HepG2 (cell line): ENCODE results near the gene ARHGAP10. TPM values are rescaled to one million over a fixed set of nuclear protein-coding genes. Genes with fewer than 3 reads are reported as not detected.

ENCODE experiments used
- ATAC-seq: fragments of 200-7000 bp; cut with Tn5 transposase; 3 replicates; pipeline ENCODE4 v1.9.1; 2020; ENCODE audit warnings: mild to moderate bottlenecking, moderate library complexity
- BruUV-seq: library from RNA; stranded (reverse); fragments of 400-500 nt; replicated peaks from 2 replicates; lab custom pipeline; 2021; lab: Mats Ljungman, UMichigan
- CTCF ChIA-PET: fragments of 300-600 bp; formaldehyde crosslinking; extraction: SDS; loops from one replicate; lab custom pipeline; 2021; ENCODE audit warnings: low total read pairs, inconsistent platforms, low intra/inter-chr PET ratio; lab: Yijun Ruan, JAX
- POLR2A ChIA-PET: fragments of 350-600 bp; sonication (Branson Sonifier 250); formaldehyde crosslinking; loops from one replicate; lab custom pipeline; 2020; ENCODE audit warnings: antibody characterized with exemption, inconsistent platforms; lab: Yijun Ruan, JAX
- DNase-seq: peaks from one replicate; pipeline ENCODE4 v3.0.0-alpha.2; 2015; ENCODE audit warnings: low spot score
- FAIRE-seq: peaks from 3 replicates; lab custom pipeline; 2011; peaks lifted over from hg19 to GRCh38; lab: Jason Lieb, UNC
- H2AFZ ChIP-seq: one replicate; pipeline ENCODE4 v1.6.1; 2011; ENCODE audit warnings: low read length, inconsistent platforms
- H3K27ac ChIP-seq: fragments of 300-600 bp; 3 replicates; pipeline ENCODE4 v1.8.0; 2011; ENCODE audit warnings: mixed run types, mild to moderate bottlenecking, mixed read lengths, low read length, inconsistent platforms; ENCODE audit not compliant: insufficient read depth; ENCODE audit errors: extremely low read length
- H3K27me3 ChIP-seq, 2 experiments: fragments of 200-600 bp in 1 of 2; 2 replicates in 1 of 2; 3 replicates in 1 of 2; pipeline versions ENCODE4 v1.6.0 to v1.8.0; 2011; ENCODE audit warnings: low read length in 2 of 2, mild to moderate bottlenecking in 2 of 2, moderate library complexity in 2 of 2, inconsistent platforms in 1 of 2; ENCODE audit not compliant: insufficient read depth in 2 of 2, control insufficient read depth in 1 of 2
- H3K36me3 ChIP-seq, 2 experiments: fragments of 200-600 bp in 1 of 2; replicated peaks in 1 of 2; 2 replicates in 1 of 2; 3 replicates in 1 of 2; pipeline versions ENCODE4 v1.5.1 to v1.8.0; 2011; ENCODE audit warnings: low read length in 2 of 2, inconsistent platforms in 1 of 2; ENCODE audit not compliant: insufficient read depth in 2 of 2, control insufficient read depth in 1 of 2
- H3K4me1 ChIP-seq: 2 replicates; pipeline ENCODE4 v1.5.1; 2012; ENCODE audit warnings: low read length, inconsistent platforms; ENCODE audit not compliant: insufficient read depth
- H3K4me2 ChIP-seq: 2 replicates; pipeline ENCODE4 v1.6.0; 2011; ENCODE audit warnings: low read depth, low read length, inconsistent platforms
- H3K4me3 ChIP-seq, 3 experiments: fragments of 200-600 bp in 1 of 3; sonication (generic), shearing (Covaris generic) in 1 of 3; replicated peaks in 1 of 3; 2 replicates each; pipeline ENCODE4 v1.5.1; 2011 to 2016; ENCODE audit warnings: low read length in 3 of 3, inconsistent platforms in 2 of 3, low read depth in 2 of 3, mild to moderate bottlenecking in 2 of 3, control low read depth in 1 of 3, mixed read lengths in 1 of 3; ENCODE audit not compliant: insufficient read depth in 1 of 3
- H3K79me2 ChIP-seq: one replicate; pipeline ENCODE4 v1.6.1; 2011; ENCODE audit warnings: low read length, inconsistent platforms; ENCODE audit not compliant: insufficient read depth
- H3K9ac ChIP-seq: 2 replicates; pipeline ENCODE4 v1.6.0; 2011; ENCODE audit warnings: mild to moderate bottlenecking, low read depth, low read length, inconsistent platforms; ENCODE audit not compliant: insufficient read depth
- H3K9me3 ChIP-seq: 2 replicates; pipeline ENCODE4 v1.5.1; 2012; ENCODE audit warnings: mild to moderate bottlenecking, low read length
- H4K20me1 ChIP-seq: 2 replicates; pipeline ENCODE4 v1.6.0; 2011; ENCODE audit warnings: inconsistent platforms, mild to moderate bottlenecking, low read length, moderate library complexity; ENCODE audit not compliant: insufficient read depth
- AHR ChIP-seq: IDR thresholded peaks from 2 replicates; pipeline ENCODE4 v1.6.1; 2018; ENCODE audit warnings: missing genetic modification reagents, missing compliant biosample characterization
- CBX2 ChIP-seq, 2 experiments: fragments of 200-600 bp in 1 of 2; sonication (generic); formaldehyde crosslinking in 1 of 2; IDR thresholded peaks; 2 replicates each; pipeline versions ENCODE4 v1.7.0 to v1.8.1; 2018 to 2022; ENCODE audit warnings: low read depth in 2 of 2, low read length in 1 of 2, mild to moderate bottlenecking in 1 of 2, missing genetic modification reagents in 1 of 2
- MED1 ChIP-seq: sonication (generic); formaldehyde crosslinking; IDR thresholded peaks from 2 replicates; pipeline ENCODE4 v1.4.0; 2020; ENCODE audit warnings: missing genetic modification reagents
- RBM22 ChIP-seq: fragments of 200-400 bp; formaldehyde crosslinking; optimal IDR thresholded peaks from 2 replicates; pipeline ENCODE3; 2017; ENCODE audit warnings: mild to moderate bottlenecking, low read length, moderate library complexity
- SATB2 ChIP-seq: sonication (generic); formaldehyde crosslinking; IDR thresholded peaks from 2 replicates; pipeline ENCODE4 v1.5.0; 2020; ENCODE audit warnings: missing genetic modification reagents
- SIN3B ChIP-seq: fragments of 150-350 bp; IDR thresholded peaks from 2 replicates; pipeline ENCODE4 v1.6.1; 2014; ENCODE audit warnings: low read length
- SP2 ChIP-seq: sonication (generic); formaldehyde crosslinking; IDR thresholded peaks from 2 replicates; pipeline ENCODE4 v1.5.1; 2020; ENCODE audit warnings: mild to moderate bottlenecking, missing genetic modification reagents
- ZBTB21 ChIP-seq: sonication (generic); formaldehyde crosslinking; IDR thresholded peaks from 2 replicates; pipeline ENCODE4 v1.4.0; 2020; ENCODE audit warnings: missing genetic modification reagents
- ZBTB8A ChIP-seq: sonication (generic); formaldehyde crosslinking; IDR thresholded peaks from 2 replicates; pipeline ENCODE4 v1.4.0; 2020; ENCODE audit warnings: mild to moderate bottlenecking, low read depth, missing genetic modification reagents, borderline replicate concordance
- ZNF333 ChIP-seq: sonication (generic); formaldehyde crosslinking; IDR thresholded peaks from 2 replicates; pipeline ENCODE4 v1.4.0; 2020; ENCODE audit warnings: mild to moderate bottlenecking, missing genetic modification reagents, borderline replicate concordance
- ZNF775 ChIP-seq: sonication (generic); formaldehyde crosslinking; IDR thresholded peaks from 2 replicates; pipeline ENCODE4 v1.4.0; 2020; ENCODE audit warnings: missing genetic modification reagents, mild to moderate bottlenecking, moderate library complexity, borderline replicate concordance
- ZNF879 ChIP-seq: sonication (generic); formaldehyde crosslinking; IDR thresholded peaks from 2 replicates; pipeline ENCODE4 v1.8.1; 2023; ENCODE audit warnings: missing genetic modification reagents
- WGBS: methylation state at CpG from one replicate; pipeline ENCODE4 v1.1.6; 2017; ENCODE audit warnings: low lambda C conversion rate; 5-methylcytosine and 5-hydroxymethylcytosine counted together
- in situ Hi-C: cut with HindIII; loops from 2 replicates; pipeline ENCODE4 v1.10.0; 2017; ENCODE audit warnings: low pct_unique_long_range_greater_than_20kb; ENCODE audit not compliant: extremely low pct_ligation_motif_present
- intact Hi-C: fragments of 100-400 bp; cut with micrococcal nuclease; formaldehyde crosslinking; loops from one replicate; pipeline ENCODE4 v1.10.0; 2022; ENCODE audit not compliant: unreplicated experiment
- polyA plus RNA-seq, 8 experiments: library from polyadenylated mRNA; depleted of rRNA in 3 of 8; stranded (reverse) in 7 of 8; unstranded in 1 of 8; fragments of >200 nt; fragmentation: Illumina TruSeq in 4 of 8; extraction: Trizol in 4 of 8; gene quantifications; 2 replicates each; pipeline versions ENCODE4 v1.2.1 to v1.2.3, GENCODE V29; 2011 to 2016; ENCODE audit warnings: low read depth in 4 of 8, missing spikeins in 1 of 8, mixed read lengths in 1 of 8; ENCODE audit not compliant: insufficient read depth in 1 of 8
- total RNA-seq, 5 experiments: library from RNA; depleted of rRNA; stranded (reverse); fragments of >200 nt; fragmentation: Illumina TruSeq; extraction: Trizol; gene quantifications; 2 replicates each; pipeline ENCODE4 v1.2.3, GENCODE V29; 2016; ENCODE audit warnings: low read depth in 1 of 5
- TF ChIP-seq, protein P1 (sequence below): sonication (generic); formaldehyde crosslinking; IDR thresholded peaks from 2 replicates; pipeline ENCODE4 v1.4.0; 2020; ENCODE audit warnings: missing genetic modification reagents, low read depth, mild to moderate bottlenecking, borderline replicate concordance
- TF ChIP-seq, protein P2 (sequence below): sonication (generic); formaldehyde crosslinking; IDR thresholded peaks from 2 replicates; pipeline ENCODE4 v1.4.0; 2020; ENCODE audit warnings: missing genetic modification reagents
- TF ChIP-seq, protein P3 (sequence below): IDR thresholded peaks from 2 replicates; pipeline ENCODE4 v1.6.1; 2016; ENCODE audit warnings: low read depth, borderline replicate concordance

The ARHGAP10 gene
- total and polyA plus RNA-seq, 2 of the 13 experiments (the other 11 are each of a cell fraction or from before 2014, with no cell fraction given), result 0.45 to 1.6 TPM

DNA sequence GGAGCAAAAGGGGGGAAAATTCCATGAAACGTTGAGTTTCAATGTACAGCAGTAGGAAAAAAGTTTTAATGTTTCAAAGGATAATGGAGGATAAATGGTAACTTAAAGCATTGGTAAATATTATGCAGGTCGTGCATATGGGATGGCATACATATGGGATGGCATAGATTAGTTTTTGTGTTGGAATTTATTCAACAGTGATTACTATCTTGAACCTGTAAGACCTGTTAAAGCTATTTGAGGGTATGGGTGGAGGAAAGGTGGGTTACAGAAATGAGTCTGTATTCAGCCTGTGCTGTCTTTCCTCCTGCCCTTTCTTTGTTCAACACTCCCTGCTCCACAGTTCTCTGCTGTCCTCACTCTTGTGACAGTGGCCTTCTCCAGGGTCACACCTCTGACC is 54.6 kb downstream of the ARHGAP10 start:
- H3K9me3 ChIP-seq, result no peaks in the 10 kb centered on the region
- H3K27me3 ChIP-seq, result no peaks in the 10 kb centered on the region
- H2AFZ ChIP-seq, result no peak overlapping the region
- H3K4me1 ChIP-seq, result no peaks in the 10 kb centered on the region
- no peak for FAIRE-seq
- no TSS peak for BruUV-seq
- ChIA-PET POLR2A (no interaction called here), CTCF (no interaction called here)
- no peaks in the 10 kb centered on the region for H3K36me3 ChIP-seq
- no peaks in the 10 kb centered on the region for H4K20me1 ChIP-seq
- H3K4me3 ChIP-seq, result no peak overlapping the region
- 22% methylated on average over 2 of the region's 2 CpGs for WGBS
- in situ Hi-C loops (no loop called here), intact Hi-C loops (no loop called here)
- H3K27ac ChIP-seq, result no peak overlapping the region
- no peak for DNase-seq
- H3K79me2 ChIP-seq, result no peaks in the 10 kb centered on the region
- TF ChIP-seq AHR (CRISPR knock-in tag) (no peak), ZBTB21 (CRISPR knock-in tag) (no peak), ZBTB8A (CRISPR knock-in tag) (no peak), SATB2 (CRISPR knock-in tag) (no peak), MED1 (no peak), RBM22 (no peak), SIN3B (no peak), CBX2 (IDR thresholded peaks at IDR 0.05; ENCODE audit: low read depth, low read length) (no peak), CBX2 (CRISPR knock-in tag; IDR thresholded peaks at IDR 0.05; ENCODE audit: low read depth) (no peak), ZNF879 (CRISPR knock-in tag) (no peak), ZNF333 (CRISPR knock-in tag) (no peak), ZNF775 (no peak), SP2 (CRISPR knock-in tag) (no peak)
- TF ChIP-seq, protein P1, sequence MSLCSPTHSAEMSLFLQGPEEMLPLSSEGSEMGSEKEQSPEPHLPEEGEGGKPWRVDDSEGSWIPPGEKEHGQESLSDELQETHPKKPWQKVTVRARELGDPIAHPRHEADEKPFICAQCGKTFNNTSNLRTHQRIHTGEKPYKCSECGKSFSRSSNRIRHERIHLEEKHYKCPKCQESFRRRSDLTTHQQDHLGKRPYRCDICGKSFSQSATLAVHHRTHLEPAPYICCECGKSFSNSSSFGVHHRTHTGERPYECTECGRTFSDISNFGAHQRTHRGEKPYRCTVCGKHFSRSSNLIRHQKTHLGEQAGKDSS, result no peak
- TF ChIP-seq, protein P2, sequence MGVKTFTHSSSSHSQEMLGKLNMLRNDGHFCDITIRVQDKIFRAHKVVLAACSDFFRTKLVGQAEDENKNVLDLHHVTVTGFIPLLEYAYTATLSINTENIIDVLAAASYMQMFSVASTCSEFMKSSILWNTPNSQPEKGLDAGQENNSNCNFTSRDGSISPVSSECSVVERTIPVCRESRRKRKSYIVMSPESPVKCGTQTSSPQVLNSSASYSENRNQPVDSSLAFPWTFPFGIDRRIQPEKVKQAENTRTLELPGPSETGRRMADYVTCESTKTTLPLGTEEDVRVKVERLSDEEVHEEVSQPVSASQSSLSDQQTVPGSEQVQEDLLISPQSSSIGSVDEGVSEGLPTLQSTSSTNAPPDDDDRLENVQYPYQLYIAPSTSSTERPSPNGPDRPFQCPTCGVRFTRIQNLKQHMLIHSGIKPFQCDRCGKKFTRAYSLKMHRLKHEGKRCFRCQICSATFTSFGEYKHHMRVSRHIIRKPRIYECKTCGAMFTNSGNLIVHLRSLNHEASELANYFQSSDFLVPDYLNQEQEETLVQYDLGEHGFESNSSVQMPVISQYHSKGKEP, result no peak
- TF ChIP-seq, protein P3, sequence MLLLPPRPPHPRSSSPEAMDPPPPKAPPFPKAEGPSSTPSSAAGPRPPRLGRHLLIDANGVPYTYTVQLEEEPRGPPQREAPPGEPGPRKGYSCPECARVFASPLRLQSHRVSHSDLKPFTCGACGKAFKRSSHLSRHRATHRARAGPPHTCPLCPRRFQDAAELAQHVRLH (CRISPR knock-in tag), result no peak
- no peak overlapping the region for H3K4me2 ChIP-seq
- H3K9ac ChIP-seq, result no peak overlapping the region
- no peak; the same call in 2 of the 3 replicates for ATAC-seq
